Coronary artery (tissue), 2 donors: Measurements from ENCODE around the gene CFAP68.
"Not testable (repeated sequence)": the region's sequence is repeated elsewhere in the genome, so short reads cannot be mapped to it uniquely, and the experiment has no call there.

Source experiments
- DNase-seq: peaks from one replicate; pipeline ENCODE4 v3.0.0-alpha.2; 2017; ENCODE audit warnings: low spot score
- H3K27ac ChIP-seq, 2 donors: fragments of 200-600 bp; sonication (generic); one replicate each; pipeline ENCODE4 v1.5.1; 2016 to 2019
- H3K4me3 ChIP-seq: fragments of 200-600 bp; sonication (generic); 2 replicates; pipeline ENCODE4 v1.5.1; 2016; ENCODE audit warnings: mild to moderate bottlenecking, moderate library complexity
- CTCF ChIP-seq: fragments of 200-600 bp; sonication (generic); IDR thresholded peaks from one replicate; pipeline ENCODE4 v1.5.1; 2019; ENCODE audit warnings: antibody characterized with exemption

Gene CFAP68

GRCh38 chr11:111923351-111923788 lies 44.0 kb downstream of the CFAP68 start:
- no peak for DNase-seq
- H3K4me3 ChIP-seq: peak overlapping the region; percentile 46
- peak overlapping the region; percentile 85 to 95 for H3K27ac ChIP-seq
- TF ChIP-seq CTCF: no peak

- TF ChIP-seq CTCF: no peak
- Histone ChIP-seq H3K27ac (peak overlapping the region; percentile 85 to 95), H3K4me3 (peak overlapping the region; percentile 46)
- no peak for DNase-seq
These were observed 44.6 kb downstream of the CFAP68 start for GRCh38 chr11:111923951-111924350.

- H3K27ac ChIP-seq: peak overlapping the region; percentile 76 to 95
- H3K4me3 ChIP-seq: peak overlapping the region; percentile 71
- no peak for TF ChIP-seq CTCF
- no peak for DNase-seq
These were observed 46.6 kb downstream of the CFAP68 start for GRCh38 chr11:111925953-111926352.

- peak; percentile 98 for DNase-seq
- Histone ChIP-seq H3K27ac (peak overlapping the region; percentile 76 to 95), H3K4me3 (peak overlapping the region; percentile 71)
- no peak for TF ChIP-seq CTCF
These were observed 47.4 kb downstream of the CFAP68 start for GRCh38 chr11:111926505-111927391.

- DNase-seq: no peak
- H3K4me3 ChIP-seq: no peak overlapping the region
- H3K27ac ChIP-seq: no peak overlapping the region
- TF ChIP-seq CTCF: no peak
These were observed 51.1 kb downstream of the CFAP68 start for GRCh38 chr11:111930472-111930871.

GRCh38 chr11:111932611-111932950 lies 53.2 kb downstream of the CFAP68 start:
- DNase-seq: no peak
- H3K4me3 ChIP-seq: no peak overlapping the region
- H3K27ac ChIP-seq: no peak overlapping the region
- no peak for TF ChIP-seq CTCF

- not testable (repeated sequence) for DNase-seq, H3K4me3 ChIP-seq, H3K27ac ChIP-seq
These were observed 53.8 kb downstream of the CFAP68 start for GRCh38 chr11:111933176-111933575.
